OCI-LY7 (cell line): ENCODE results near the gene MDC1.
"Not testable (repeated sequence)": the region's sequence is repeated elsewhere in the genome, so short reads cannot be mapped to it uniquely, and the experiment has no call there.

ENCODE experiments used
- EZH2phosphoT487 ChIP-seq: fragments of 200-600 bp; sonication (generic); IDR thresholded peaks from 2 replicates; pipeline ENCODE4 v1.6.1; 2018; ENCODE audit warnings: low read depth, borderline replicate concordance, mild to moderate bottlenecking, mixed run types, antibody characterized with exemption, low read length, moderate library complexity, mixed read lengths
- TF ChIP-seq, protein P1 (sequence below): fragments of 200-600 bp; sonication (generic); conservative IDR thresholded peaks from 2 replicates; pipeline ENCODE4 v1.5.1; 2014; ENCODE audit warnings: mild to moderate bottlenecking, antibody characterized with exemption, low read length, moderate library complexity, mixed read lengths

DNA sequence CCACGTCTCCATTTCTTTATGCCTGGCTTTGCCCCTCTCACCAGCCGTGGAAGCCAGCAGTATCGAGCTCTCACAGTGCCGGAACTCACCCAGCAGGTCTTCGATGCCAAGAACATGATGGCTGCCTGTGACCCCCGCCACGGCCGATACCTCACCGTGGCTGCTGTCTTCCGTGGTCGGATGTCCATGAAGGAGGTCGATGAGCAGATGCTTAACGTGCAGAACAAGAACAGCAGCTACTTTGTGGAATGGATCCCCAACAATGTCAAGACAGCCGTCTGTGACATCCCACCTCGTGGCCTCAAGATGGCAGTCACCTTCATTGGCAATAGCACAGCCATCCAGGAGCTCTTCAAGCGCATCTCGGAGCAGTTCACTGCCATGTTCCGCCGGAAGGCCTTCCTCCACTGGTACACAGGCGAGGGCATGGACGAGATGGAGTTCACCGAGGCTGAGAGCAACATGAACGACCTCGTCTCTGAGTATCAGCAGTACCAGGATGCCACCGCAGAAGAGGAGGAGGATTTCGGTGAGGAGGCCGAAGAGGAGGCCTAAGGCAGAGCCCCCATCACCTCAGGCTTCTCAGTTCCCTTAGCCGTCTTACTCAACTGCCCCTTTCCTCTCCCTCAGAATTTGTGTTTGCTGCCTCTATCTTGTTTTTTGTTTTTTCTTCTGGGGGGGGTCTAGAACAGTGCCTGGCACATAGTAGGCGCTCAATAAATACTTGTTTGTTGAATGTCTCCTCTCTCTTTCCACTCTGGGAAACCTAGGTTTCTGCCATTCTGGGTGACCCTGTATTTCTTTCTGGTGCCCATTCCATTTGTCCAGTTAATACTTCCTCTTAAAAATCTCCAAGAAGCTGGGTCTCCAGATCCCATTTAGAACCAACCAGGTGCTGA, 7.0 kb upstream of the MDC1 start:
- TF ChIP-seq, protein P1, sequence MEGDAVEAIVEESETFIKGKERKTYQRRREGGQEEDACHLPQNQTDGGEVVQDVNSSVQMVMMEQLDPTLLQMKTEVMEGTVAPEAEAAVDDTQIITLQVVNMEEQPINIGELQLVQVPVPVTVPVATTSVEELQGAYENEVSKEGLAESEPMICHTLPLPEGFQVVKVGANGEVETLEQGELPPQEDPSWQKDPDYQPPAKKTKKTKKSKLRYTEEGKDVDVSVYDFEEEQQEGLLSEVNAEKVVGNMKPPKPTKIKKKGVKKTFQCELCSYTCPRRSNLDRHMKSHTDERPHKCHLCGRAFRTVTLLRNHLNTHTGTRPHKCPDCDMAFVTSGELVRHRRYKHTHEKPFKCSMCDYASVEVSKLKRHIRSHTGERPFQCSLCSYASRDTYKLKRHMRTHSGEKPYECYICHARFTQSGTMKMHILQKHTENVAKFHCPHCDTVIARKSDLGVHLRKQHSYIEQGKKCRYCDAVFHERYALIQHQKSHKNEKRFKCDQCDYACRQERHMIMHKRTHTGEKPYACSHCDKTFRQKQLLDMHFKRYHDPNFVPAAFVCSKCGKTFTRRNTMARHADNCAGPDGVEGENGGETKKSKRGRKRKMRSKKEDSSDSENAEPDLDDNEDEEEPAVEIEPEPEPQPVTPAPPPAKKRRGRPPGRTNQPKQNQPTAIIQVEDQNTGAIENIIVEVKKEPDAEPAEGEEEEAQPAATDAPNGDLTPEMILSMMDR, result not testable (repeated sequence)
- TF ChIP-seq EZH2phosphoT487, result not testable (repeated sequence)
